Thyroid gland (tissue), 4 donors: ENCODE results near the gene HAUS3.

Source experiments
- POLR2A ChIP-seq, 2 donors: fragments of 450-650 bp; IDR thresholded peaks; one replicate each; pipeline ENCODE4 v1.6.1; 2017; ENCODE audit warnings: antibody characterized with exemption in 2 of 2, mild to moderate bottlenecking in 2 of 2, moderate library complexity in 1 of 2
- TF ChIP-seq, protein P1 (sequence below), 6 experiments: fragments of 200-600 bp in 3 of 6; fragments of 450-650 bp in 3 of 6; sonication (generic) in 3 of 6; IDR thresholded peaks; one replicate each; pipeline ENCODE4 v1.5.1; 2016 to 2019; ENCODE audit warnings: antibody characterized with exemption in 6 of 6, mild to moderate bottlenecking in 2 of 6, inconsistent platforms in 1 of 6, moderate library complexity in 1 of 6

DNA sequence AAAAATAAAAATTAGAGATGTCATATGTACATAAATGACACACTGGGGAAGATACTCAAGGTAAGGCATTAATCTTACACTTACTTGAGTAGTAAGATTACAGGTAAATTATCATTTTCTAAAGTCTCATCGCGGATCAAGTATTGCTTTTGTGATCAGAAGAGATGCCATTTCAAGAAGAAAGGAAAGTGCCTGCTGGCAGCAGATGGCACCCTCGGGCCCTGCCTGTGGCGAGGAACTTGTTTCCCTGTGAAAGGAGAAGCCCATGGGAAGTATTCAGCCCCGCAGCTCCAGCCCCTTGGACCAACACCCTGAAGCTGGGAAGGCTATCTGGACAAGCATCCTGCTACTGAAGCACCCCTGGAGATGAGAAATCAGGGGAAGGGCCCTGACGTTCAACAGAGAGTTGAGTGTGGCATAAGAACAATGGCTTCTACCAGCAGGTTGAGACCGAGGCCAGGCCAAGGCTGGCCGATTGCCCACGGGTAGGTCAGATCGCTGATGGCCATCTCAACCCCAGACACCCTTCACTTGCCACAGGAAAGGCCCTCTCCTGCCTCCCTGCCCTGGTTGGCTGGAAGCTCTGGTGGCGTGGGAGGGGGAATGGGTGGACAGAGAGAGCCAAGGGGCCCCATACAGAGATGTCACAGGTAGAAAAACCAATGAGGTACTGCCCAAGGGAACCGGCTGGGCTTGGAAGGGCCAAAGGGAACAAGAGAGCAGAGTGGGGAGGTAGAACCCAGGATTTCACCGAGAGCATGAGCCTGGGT lies 38.8 kb upstream of the HAUS3 start:
- TF ChIP-seq, protein P1, sequence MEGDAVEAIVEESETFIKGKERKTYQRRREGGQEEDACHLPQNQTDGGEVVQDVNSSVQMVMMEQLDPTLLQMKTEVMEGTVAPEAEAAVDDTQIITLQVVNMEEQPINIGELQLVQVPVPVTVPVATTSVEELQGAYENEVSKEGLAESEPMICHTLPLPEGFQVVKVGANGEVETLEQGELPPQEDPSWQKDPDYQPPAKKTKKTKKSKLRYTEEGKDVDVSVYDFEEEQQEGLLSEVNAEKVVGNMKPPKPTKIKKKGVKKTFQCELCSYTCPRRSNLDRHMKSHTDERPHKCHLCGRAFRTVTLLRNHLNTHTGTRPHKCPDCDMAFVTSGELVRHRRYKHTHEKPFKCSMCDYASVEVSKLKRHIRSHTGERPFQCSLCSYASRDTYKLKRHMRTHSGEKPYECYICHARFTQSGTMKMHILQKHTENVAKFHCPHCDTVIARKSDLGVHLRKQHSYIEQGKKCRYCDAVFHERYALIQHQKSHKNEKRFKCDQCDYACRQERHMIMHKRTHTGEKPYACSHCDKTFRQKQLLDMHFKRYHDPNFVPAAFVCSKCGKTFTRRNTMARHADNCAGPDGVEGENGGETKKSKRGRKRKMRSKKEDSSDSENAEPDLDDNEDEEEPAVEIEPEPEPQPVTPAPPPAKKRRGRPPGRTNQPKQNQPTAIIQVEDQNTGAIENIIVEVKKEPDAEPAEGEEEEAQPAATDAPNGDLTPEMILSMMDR (IDR thresholded peaks at IDR 0.05), result no peak
- no peak for TF ChIP-seq POLR2A (IDR thresholded peaks at IDR 0.05)
